Effector memory CD8-positive, alpha-beta T cell (primary cell): ENCODE data around the gene SCN8A.
"Not testable (repeated sequence)": the region's sequence is repeated elsewhere in the genome, so short reads cannot be mapped to it uniquely, and the experiment has no call there.

Experiments
- ATAC-seq: fragments of 150-1000 bp; cut with Tn5 transposase; replicated peaks from 2 replicates; pipeline ENCODE4 v1.10.0; 2021; ENCODE audit warnings: mild to moderate bottlenecking, moderate library complexity
- DNase-seq, 3 experiments: peaks; one replicate each; pipeline ENCODE4 v3.0.0; 2021
- H3K27ac Mint-ChIP-seq, 2 donors: one replicate each; pipeline ENCODE4 v1.8.0; 2022; ENCODE audit warnings: mild to moderate bottlenecking in 2 of 2, mixed read lengths in 2 of 2, moderate library complexity in 2 of 2
- H3K27me3 Mint-ChIP-seq, 2 donors: one replicate each; pipeline ENCODE4 v1.8.0; 2022; ENCODE audit warnings: mixed read lengths in 2 of 2
- H3K36me3 Mint-ChIP-seq: one replicate; pipeline ENCODE4 v1.8.0; 2022; ENCODE audit warnings: mild to moderate bottlenecking, moderate library complexity, mixed read lengths; ENCODE audit not compliant: insufficient read depth
- H3K4me1 Mint-ChIP-seq, 2 donors: one replicate each; pipeline ENCODE4 v1.8.0; 2022; ENCODE audit warnings: low read depth in 2 of 2, mixed read lengths in 2 of 2
- H3K4me3 Mint-ChIP-seq, 2 donors: one replicate each; pipeline ENCODE4 v1.8.0; 2022; ENCODE audit warnings: mild to moderate bottlenecking in 2 of 2, mixed read lengths in 2 of 2, moderate library complexity in 2 of 2
- H3K9me3 Mint-ChIP-seq, 2 donors: one replicate each; pipeline ENCODE4 v1.8.0; 2022; ENCODE audit warnings: mixed read lengths in 2 of 2

Gene SCN8A

DNA sequence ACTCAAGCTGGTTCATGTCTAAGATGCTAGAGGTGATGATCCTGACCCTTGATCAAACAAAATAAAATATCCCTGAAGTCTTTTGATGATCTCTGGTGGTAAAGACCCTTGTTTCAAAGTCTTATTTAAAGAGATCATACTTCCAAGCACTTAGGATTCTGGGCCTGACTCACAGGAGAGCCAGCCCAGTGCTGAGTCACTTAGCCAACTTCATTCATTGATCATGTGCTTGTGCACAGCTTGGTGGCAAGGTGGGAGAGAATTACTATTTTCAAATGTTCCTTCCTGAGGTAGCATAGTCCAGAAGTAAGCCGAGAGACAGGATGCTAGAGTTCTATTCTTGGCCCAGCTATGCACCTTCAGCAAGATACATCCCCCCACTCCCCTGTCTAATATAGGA is 40.6 kb downstream of the SCN8A start:
- no peaks in the 10 kb centered on the region for H3K4me1 Mint-ChIP-seq
- ATAC-seq, result no peak
- H3K4me3 Mint-ChIP-seq, result no peak overlapping the region
- no peak for DNase-seq
- no peaks in the 10 kb centered on the region for H3K36me3 Mint-ChIP-seq
- no peaks in the 10 kb centered on the region for H3K9me3 Mint-ChIP-seq
- no peak overlapping the region for H3K27ac Mint-ChIP-seq
- H3K27me3 Mint-ChIP-seq, result peaks cover 40 to 57% of the 10 kb centered on the region in 2 donors

GRCh38 chr12:51632623-51633022 is 41.6 kb downstream of the SCN8A start:
- ATAC-seq, result no peak
- H3K4me1 Mint-ChIP-seq, result no peaks in the 10 kb centered on the region
- no peaks in the 10 kb centered on the region for H3K36me3 Mint-ChIP-seq
- H3K27me3 Mint-ChIP-seq, result peaks cover 34 to 54% of the 10 kb centered on the region in 2 donors
- H3K27ac Mint-ChIP-seq, result no peak overlapping the region
- H3K4me3 Mint-ChIP-seq, result no peak overlapping the region
- DNase-seq, result no peak
- H3K9me3 Mint-ChIP-seq, result no peaks in the 10 kb centered on the region

GRCh38 chr12:51635346-51635745 is 44.3 kb downstream of the SCN8A start:
- Mint-ChIP-seq H3K27ac (no peak overlapping the region), H3K4me3 (no peak overlapping the region), H3K27me3 (peaks cover 21 to 48% of the 10 kb centered on the region in 2 donors), H3K36me3 (no peaks in the 10 kb centered on the region), H3K9me3 (peaks cover 0 to 2% of the 10 kb centered on the region in 2 donors), H3K4me1 (no peaks in the 10 kb centered on the region)
- ATAC-seq (no peak), DNase-seq (no peak)

GRCh38 chr12:51636581-51636980 is 45.5 kb downstream of the SCN8A start:
- Mint-ChIP-seq H3K36me3 (no peaks in the 10 kb centered on the region), H3K27ac (no peak overlapping the region), H3K4me3 (no peak overlapping the region), H3K9me3 (peaks cover 0 to 2% of the 10 kb centered on the region in 2 donors), H3K27me3 (peaks cover 16 to 49% of the 10 kb centered on the region in 2 donors), H3K4me1 (no peaks in the 10 kb centered on the region)
- no peak for ATAC-seq
- DNase-seq, result no peak

GRCh38 chr12:51636986-51637385 is 46.0 kb downstream of the SCN8A start:
- Mint-ChIP-seq H3K4me1 (no peaks in the 10 kb centered on the region), H3K27ac (no peak overlapping the region), H3K36me3 (no peaks in the 10 kb centered on the region), H3K9me3 (peaks cover 0 to 2% of the 10 kb centered on the region in 2 donors), H3K27me3 (peaks cover 16 to 50% of the 10 kb centered on the region in 2 donors), H3K4me3 (no peak overlapping the region)
- DNase-seq, result no peak
- ATAC-seq, result no peak

DNA sequence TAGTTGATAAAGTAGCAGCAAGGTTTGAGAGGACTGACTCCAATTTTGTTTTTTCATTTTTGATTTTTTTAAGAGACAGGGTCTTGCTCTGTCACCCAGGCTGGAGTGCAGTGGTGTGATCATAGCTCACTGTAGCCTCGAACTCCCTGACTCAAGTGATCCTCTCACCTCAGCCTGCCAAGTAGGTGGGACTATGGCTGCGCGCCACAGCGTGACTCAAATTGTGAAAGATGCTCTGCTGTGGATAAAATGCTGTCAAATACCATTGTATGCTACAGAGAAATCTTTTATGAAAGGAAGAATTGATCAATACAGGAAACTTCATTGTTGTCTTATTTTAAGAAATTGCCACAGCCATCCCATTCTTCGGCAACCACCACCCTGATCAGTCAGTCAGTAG is 48.3 kb downstream of the SCN8A start:
- Mint-ChIP-seq H3K4me1 (no peaks in the 10 kb centered on the region), H3K9me3 (peaks cover 0 to 2% of the 10 kb centered on the region in 2 donors), H3K4me3 (no peak overlapping the region), H3K27me3 (peaks cover 5 to 40% of the 10 kb centered on the region in 2 donors), H3K36me3 (no peaks in the 10 kb centered on the region), H3K27ac (no peak overlapping the region)
- DNase-seq, result no peak
- ATAC-seq, result no peak

- H3K4me1 Mint-ChIP-seq, result no peaks in the 10 kb centered on the region
- no peak overlapping the region for H3K27ac Mint-ChIP-seq
- H3K4me3 Mint-ChIP-seq, result no peak overlapping the region
- DNase-seq (no peak), ATAC-seq (no peak)
- H3K27me3 Mint-ChIP-seq, result peaks cover 6 to 27% of the 10 kb centered on the region in 2 donors
- peaks cover 0 to 2% of the 10 kb centered on the region in 2 donors for H3K9me3 Mint-ChIP-seq
- no peaks in the 10 kb centered on the region for H3K36me3 Mint-ChIP-seq
Observed at GRCh38 chr12:51642286-51642685, 51.3 kb downstream of the SCN8A start.

GRCh38 chr12:51643951-51644350 is 52.9 kb downstream of the SCN8A start:
- no peaks in the 10 kb centered on the region for H3K36me3 Mint-ChIP-seq
- ATAC-seq, result no peak
- peaks cover 6 to 36% of the 10 kb centered on the region in 2 donors for H3K27me3 Mint-ChIP-seq
- no peaks in the 10 kb centered on the region for H3K4me1 Mint-ChIP-seq
- H3K9me3 Mint-ChIP-seq, result peaks cover 0 to 2% of the 10 kb centered on the region in 2 donors
- H3K27ac Mint-ChIP-seq, result no peak overlapping the region
- H3K4me3 Mint-ChIP-seq, result no peak overlapping the region
- no peak for DNase-seq

DNA sequence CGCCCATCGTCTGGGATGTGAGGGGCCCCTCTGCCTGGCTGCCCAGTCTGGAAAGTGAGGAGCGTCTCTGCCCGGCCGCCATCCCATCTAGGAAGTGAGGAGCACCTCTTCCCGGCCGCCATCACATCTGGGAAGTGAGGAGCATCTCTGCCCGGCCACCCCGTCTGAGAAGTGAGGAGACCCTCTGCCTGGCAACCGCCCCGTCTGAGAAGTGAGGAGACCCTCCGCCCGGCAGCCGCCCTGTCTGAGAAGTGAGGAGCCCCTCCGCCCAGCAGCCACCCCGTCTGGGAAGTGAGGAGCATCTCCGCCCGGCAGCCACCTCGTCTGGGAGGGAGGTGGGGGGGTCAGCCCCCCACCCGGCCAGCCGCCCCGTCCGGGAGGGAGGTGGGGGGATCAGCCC is 53.7 kb downstream of the SCN8A start:
- not testable (repeated sequence) for H3K4me1 Mint-ChIP-seq

GRCh38 chr12:51645961-51646360 is 54.9 kb downstream of the SCN8A start:
- ATAC-seq (no peak), DNase-seq (no peak)
- Mint-ChIP-seq H3K9me3 (peaks cover 0 to 3% of the 10 kb centered on the region in 2 donors), H3K4me3 (no peak overlapping the region), H3K27ac (no peak overlapping the region), H3K4me1 (no peaks in the 10 kb centered on the region), H3K27me3 (peaks cover 6 to 36% of the 10 kb centered on the region in 2 donors), H3K36me3 (no peaks in the 10 kb centered on the region)

More for the DNA sequence above, 53.7 kb downstream of the SCN8A start:
- ATAC-seq, DNase-seq, H3K4me3 Mint-ChIP-seq, H3K36me3 Mint-ChIP-seq, H3K27ac Mint-ChIP-seq, H3K9me3 Mint-ChIP-seq: not testable (repeated sequence)
- H3K27me3 Mint-ChIP-seq, result peaks cover 6 to 43% of the 10 kb centered on the region in 2 donors

DNA sequence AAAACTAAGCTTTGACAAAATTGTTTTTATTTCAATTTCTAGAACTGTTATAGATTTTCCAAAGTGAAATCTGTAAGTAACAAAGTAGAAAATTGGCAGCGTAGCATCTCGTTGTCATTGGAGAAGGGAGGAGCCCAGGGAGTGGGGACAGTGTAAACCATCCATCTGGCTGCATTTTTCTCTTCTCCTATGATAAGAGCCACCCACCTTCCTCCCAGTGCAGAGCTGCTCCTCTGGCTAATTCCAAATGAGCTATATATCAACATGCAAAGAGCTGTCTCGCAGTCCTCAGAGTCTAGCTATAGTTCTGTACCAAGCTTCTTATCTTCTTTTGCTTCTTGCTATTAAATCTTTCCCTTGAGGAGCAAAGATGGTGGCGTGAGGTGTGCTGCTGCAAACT is 56.6 kb downstream of the SCN8A start:
- Mint-ChIP-seq H3K4me3 (no peak overlapping the region), H3K36me3 (no peaks in the 10 kb centered on the region), H3K9me3 (peaks cover 0 to 3% of the 10 kb centered on the region in 2 donors), H3K27ac (no peak overlapping the region), H3K4me1 (no peaks in the 10 kb centered on the region), H3K27me3 (peaks cover 6 to 37% of the 10 kb centered on the region in 2 donors)
- no peak for DNase-seq
- ATAC-seq, result no peak

DNA sequence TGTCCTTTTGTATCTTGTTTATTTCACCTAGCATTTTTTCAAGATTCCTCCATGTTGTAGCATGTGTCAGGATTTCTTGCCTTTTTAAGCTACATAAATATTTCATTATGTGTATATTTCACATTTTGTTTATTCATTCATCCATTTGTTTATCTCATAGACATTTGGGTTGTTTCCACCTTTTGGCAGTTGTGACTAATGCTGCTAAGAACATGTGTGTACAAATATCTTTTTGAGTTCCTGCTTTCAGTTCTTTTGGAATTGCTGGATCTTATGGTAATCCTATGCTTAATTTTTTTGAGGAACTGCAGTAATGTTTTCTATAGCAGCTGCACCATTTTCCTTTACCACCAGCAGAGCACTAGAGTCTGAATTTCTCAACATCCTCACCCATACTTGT is 62.4 kb downstream of the SCN8A start:
- DNase-seq (no peak), ATAC-seq (no peak)
- Mint-ChIP-seq H3K36me3 (no peaks in the 10 kb centered on the region), H3K27ac (no peak overlapping the region), H3K4me3 (no peak overlapping the region), H3K9me3 (peaks cover 0 to 2% of the 10 kb centered on the region in 2 donors), H3K27me3 (peaks cover 18 to 47% of the 10 kb centered on the region in 2 donors), H3K4me1 (no peaks in the 10 kb centered on the region)

DNA sequence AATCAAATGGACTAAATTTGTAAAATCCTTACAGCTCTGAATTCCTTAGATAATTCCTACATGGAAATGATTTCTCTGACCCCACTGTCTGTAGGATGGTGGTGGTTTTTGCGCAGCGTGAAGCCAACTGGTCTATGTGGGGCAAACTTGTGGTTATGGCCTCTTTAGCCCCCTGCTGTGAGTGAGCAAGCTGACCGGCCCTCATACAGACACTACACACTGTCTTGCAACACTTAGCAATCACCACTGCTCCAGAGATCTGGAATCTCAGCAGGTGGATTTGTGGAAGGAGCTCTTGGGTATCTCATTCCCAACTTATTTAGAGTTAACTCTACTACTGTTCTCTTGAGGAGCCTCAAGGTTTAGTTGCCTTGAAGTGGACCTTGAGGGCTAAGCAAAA is 70.2 kb downstream of the SCN8A start:
- Mint-ChIP-seq H3K4me3 (no peak overlapping the region), H3K36me3 (no peaks in the 10 kb centered on the region), H3K27ac (no peak overlapping the region), H3K4me1 (no peaks in the 10 kb centered on the region), H3K9me3 (no peaks in the 10 kb centered on the region), H3K27me3 (peaks cover 29 to 51% of the 10 kb centered on the region in 2 donors)
- DNase-seq (no peak), ATAC-seq (no peak)

DNA sequence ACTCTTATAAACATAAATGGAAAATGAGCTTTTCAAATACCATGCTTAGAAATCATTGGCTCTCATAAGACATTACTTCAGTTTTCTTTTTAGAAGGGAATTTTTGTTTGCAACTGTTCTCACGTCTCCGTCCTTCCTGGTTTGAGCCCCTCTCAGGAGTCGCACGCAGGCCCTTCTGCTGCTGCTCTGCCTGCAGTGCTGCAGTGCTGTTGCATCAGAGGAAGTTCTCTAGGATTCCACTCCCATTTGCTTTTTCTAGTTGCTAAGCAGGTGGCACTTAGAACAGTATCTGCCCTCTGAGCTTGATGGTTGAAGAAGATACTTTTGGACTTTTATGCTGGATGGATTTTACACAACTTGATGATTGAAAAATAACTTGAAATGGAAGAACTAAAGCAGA is 70.8 kb downstream of the SCN8A start:
- peaks cover 29 to 45% of the 10 kb centered on the region in 2 donors for H3K27me3 Mint-ChIP-seq
- no peaks in the 10 kb centered on the region for H3K36me3 Mint-ChIP-seq
- ATAC-seq (no peak), DNase-seq (no peak)
- H3K4me3 Mint-ChIP-seq, result no peak overlapping the region
- H3K27ac Mint-ChIP-seq, result no peak overlapping the region
- H3K9me3 Mint-ChIP-seq, result no peaks in the 10 kb centered on the region
- no peaks in the 10 kb centered on the region for H3K4me1 Mint-ChIP-seq

DNA sequence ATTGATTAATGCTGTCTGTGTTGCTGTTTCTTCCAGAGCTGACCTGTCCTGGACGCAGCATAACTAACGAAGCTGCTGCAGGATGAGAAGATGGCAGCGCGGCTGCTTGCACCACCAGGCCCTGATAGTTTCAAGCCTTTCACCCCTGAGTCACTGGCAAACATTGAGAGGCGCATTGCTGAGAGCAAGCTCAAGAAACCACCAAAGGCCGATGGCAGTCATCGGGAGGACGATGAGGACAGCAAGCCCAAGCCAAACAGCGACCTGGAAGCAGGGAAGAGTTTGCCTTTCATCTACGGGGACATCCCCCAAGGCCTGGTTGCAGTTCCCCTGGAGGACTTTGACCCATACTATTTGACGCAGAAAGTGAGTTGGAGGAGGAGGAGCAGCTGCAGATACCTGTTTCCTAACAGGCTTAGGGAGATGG is 71.7 kb downstream of the SCN8A start:
- peaks cover 24 to 39% of the 10 kb centered on the region in 2 donors for H3K27me3 Mint-ChIP-seq
- H3K4me3 Mint-ChIP-seq, result no peak overlapping the region
- no peaks in the 10 kb centered on the region for H3K9me3 Mint-ChIP-seq
- ATAC-seq, result no peak
- H3K4me1 Mint-ChIP-seq, result no peaks in the 10 kb centered on the region
- no peak for DNase-seq
- no peak overlapping the region for H3K27ac Mint-ChIP-seq
- no peaks in the 10 kb centered on the region for H3K36me3 Mint-ChIP-seq
